ENCODE measurements around the gene NAV2.

Gene NAV2

GRCh38 chr11:20103281-20103680 is 390.6 kb downstream of the NAV2 start:
- no peak for DNase-seq (ENCODE audit: low read depth)
- no peak overlapping the region for H3K4me3 ChIP-seq (replicated peaks; ENCODE audit: low read depth, low read length)
- no peak for TF ChIP-seq CTCF (IDR thresholded peaks at IDR 0.05; ENCODE audit: low read length, missing control alignments)

DNA sequence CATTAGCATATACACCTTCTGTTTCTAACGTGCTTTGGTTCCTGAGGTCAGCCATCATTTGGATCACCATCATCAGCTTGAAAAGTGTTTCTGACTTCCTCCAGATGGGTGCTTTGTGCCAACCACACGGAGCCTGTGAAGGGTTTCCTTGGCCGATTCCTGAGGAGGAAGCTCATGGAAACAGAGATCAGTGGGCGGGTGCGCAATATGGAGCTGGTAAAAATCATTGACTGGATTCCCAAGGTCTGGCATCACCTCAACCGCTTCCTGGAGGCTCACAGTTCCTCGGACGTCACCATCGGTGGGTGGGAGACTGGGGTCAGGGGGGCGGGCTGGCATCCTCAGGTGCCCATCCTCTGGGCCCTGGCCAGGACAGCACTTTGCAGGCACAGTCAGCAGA is 392.8 kb downstream of the NAV2 start:
- no peak overlapping the region for H3K4me3 ChIP-seq (replicated peaks; ENCODE audit: low read depth, low read length)
- no peak for TF ChIP-seq CTCF (IDR thresholded peaks at IDR 0.05; ENCODE audit: low read length, missing control alignments)
- DNase-seq (ENCODE audit: low read depth): no peak

GRCh38 chr11:20109731-20110445 is 397.3 kb downstream of the NAV2 start:
- DNase-seq (ENCODE audit: low read depth): no peak
- H3K4me3 ChIP-seq (replicated peaks; ENCODE audit: low read depth, low read length): no peak overlapping the region
- no peak for TF ChIP-seq CTCF (IDR thresholded peaks at IDR 0.05; ENCODE audit: low read length, missing control alignments)

GRCh38 chr11:20110908-20111669 is 398.5 kb downstream of the NAV2 start:
- DNase-seq (ENCODE audit: low read depth): peak; percentile 60
- H3K4me3 ChIP-seq (replicated peaks; ENCODE audit: low read depth, low read length): no peak overlapping the region
- TF ChIP-seq CTCF (IDR thresholded peaks at IDR 0.05; ENCODE audit: low read length, missing control alignments): peak; percentile 94

- no peak for TF ChIP-seq CTCF (IDR thresholded peaks at IDR 0.05; ENCODE audit: low read length, missing control alignments)
- DNase-seq (ENCODE audit: low read depth): no peak
- no peak overlapping the region for H3K4me3 ChIP-seq (replicated peaks; ENCODE audit: low read depth, low read length)
Observed at GRCh38 chr11:20111871-20112270, 399.2 kb downstream of the NAV2 start.

- DNase-seq (ENCODE audit: low read depth): peak; percentile 94
- H3K4me3 ChIP-seq (replicated peaks; ENCODE audit: low read depth, low read length): no peak overlapping the region
- no peak for TF ChIP-seq CTCF (IDR thresholded peaks at IDR 0.05; ENCODE audit: low read length, missing control alignments)
Observed at GRCh38 chr11:20112291-20113148, 399.9 kb downstream of the NAV2 start.

Measured in fibroblast of pulmonary artery (primary cell).